HepG2 (cell line): ENCODE results near the gene RPS25. TPM values are rescaled to one million over a fixed set of nuclear protein-coding genes. Genes with fewer than 3 reads are reported as not detected.

ENCODE experiments used
- CHD4 ChIP-seq: fragments of 200-600 bp; sonication (generic); IDR thresholded peaks from 2 replicates; pipeline ENCODE4 v1.7.0; 2017; ENCODE audit warnings: mild to moderate bottlenecking, low read length, borderline replicate concordance
- DRAP1 ChIP-seq: IDR thresholded peaks from 2 replicates; pipeline ENCODE4 v1.6.1; 2016; ENCODE audit warnings: missing genetic modification reagents, missing compliant biosample characterization
- ELF4 ChIP-seq: sonication (generic); formaldehyde crosslinking; IDR thresholded peaks from 2 replicates; pipeline ENCODE4 v1.5.0; 2020; ENCODE audit warnings: missing genetic modification reagents, mild to moderate bottlenecking, moderate library complexity, borderline replicate concordance
- FOSL2 ChIP-seq: sonication (generic); formaldehyde crosslinking; IDR thresholded peaks from 2 replicates; pipeline ENCODE4 v1.4.0; 2020; ENCODE audit warnings: missing genetic modification reagents
- FOXK1 ChIP-seq: sonication (generic); formaldehyde crosslinking; IDR thresholded peaks from 2 replicates; pipeline ENCODE4 v1.4.0; 2020; ENCODE audit warnings: low read depth, missing genetic modification reagents, borderline replicate concordance
- IRF1 ChIP-seq: sonication (generic); formaldehyde crosslinking; IDR thresholded peaks from 2 replicates; pipeline ENCODE4 v1.4.0; 2020; ENCODE audit warnings: low read depth, mild to moderate bottlenecking, missing genetic modification reagents
- PHF21A ChIP-seq: sonication (generic); formaldehyde crosslinking; IDR thresholded peaks from 2 replicates; pipeline ENCODE4 v1.5.0; 2020; ENCODE audit warnings: mild to moderate bottlenecking, missing genetic modification reagents
- SAFB2 ChIP-seq: sonication (generic); formaldehyde crosslinking; IDR thresholded peaks from 2 replicates; pipeline ENCODE4 v1.5.1; 2020; ENCODE audit warnings: missing genetic modification reagents, low read depth, mild to moderate bottlenecking, borderline replicate concordance
- SALL2 ChIP-seq: sonication (generic); formaldehyde crosslinking; IDR thresholded peaks from 2 replicates; pipeline ENCODE4 v1.8.1; 2023; ENCODE audit warnings: mild to moderate bottlenecking, missing genetic modification reagents, inconsistent platforms
- TP53 ChIP-seq: sonication (generic); formaldehyde crosslinking; conservative IDR thresholded peaks from 2 replicates; pipeline ENCODE4 v1.4.0; 2020; ENCODE audit warnings: missing genetic modification reagents
- ZNF136 ChIP-seq: sonication (generic); formaldehyde crosslinking; IDR thresholded peaks from 2 replicates; pipeline ENCODE4 v1.8.1; 2022; ENCODE audit warnings: low read depth, mild to moderate bottlenecking, moderate library complexity, missing genetic modification reagents
- ZNF224 ChIP-seq: sonication (generic); formaldehyde crosslinking; IDR thresholded peaks from 2 replicates; pipeline ENCODE4 v1.5.0; 2020; ENCODE audit warnings: mild to moderate bottlenecking, missing genetic modification reagents
- ZNF326 ChIP-seq: sonication (generic); formaldehyde crosslinking; IDR thresholded peaks from 2 replicates; pipeline ENCODE4 v1.4.0; 2020; ENCODE audit warnings: missing genetic modification reagents, borderline replicate concordance
- ZNF34 ChIP-seq: sonication (generic); formaldehyde crosslinking; IDR thresholded peaks from 2 replicates; pipeline ENCODE4 v1.4.0; 2020; ENCODE audit warnings: mild to moderate bottlenecking, missing genetic modification reagents, borderline replicate concordance
- ZNF562 ChIP-seq: sonication (generic); formaldehyde crosslinking; IDR thresholded peaks from 2 replicates; pipeline ENCODE4 v1.8.0; 2022; ENCODE audit warnings: missing genetic modification reagents, borderline replicate concordance
- ZNF691 ChIP-seq: sonication (generic); formaldehyde crosslinking; IDR thresholded peaks from 2 replicates; pipeline ENCODE4 v1.4.0; 2020; ENCODE audit warnings: missing genetic modification reagents, low read depth, mild to moderate bottlenecking, borderline replicate concordance
- ZNF816 ChIP-seq: sonication (generic); formaldehyde crosslinking; IDR thresholded peaks from 2 replicates; pipeline ENCODE4 v1.8.0; 2022; ENCODE audit warnings: missing genetic modification reagents, mild to moderate bottlenecking, borderline replicate concordance
- ZNF83 ChIP-seq: sonication (generic); formaldehyde crosslinking; IDR thresholded peaks from 2 replicates; pipeline ENCODE4 v1.4.0; 2020; ENCODE audit warnings: missing genetic modification reagents, mild to moderate bottlenecking, borderline replicate concordance
- polyA plus RNA-seq, 8 experiments: library from polyadenylated mRNA; depleted of rRNA in 3 of 8; stranded (reverse) in 7 of 8; unstranded in 1 of 8; fragments of >200 nt; fragmentation: Illumina TruSeq in 4 of 8; extraction: Trizol in 4 of 8; gene quantifications; 2 replicates each; pipeline versions ENCODE4 v1.2.1 to v1.2.3, GENCODE V29; 2011 to 2016; ENCODE audit warnings: low read depth in 4 of 8, missing spikeins in 1 of 8, mixed read lengths in 1 of 8; ENCODE audit not compliant: insufficient read depth in 1 of 8
- total RNA-seq, 5 experiments: library from RNA; depleted of rRNA; stranded (reverse); fragments of >200 nt; fragmentation: Illumina TruSeq; extraction: Trizol; gene quantifications; 2 replicates each; pipeline ENCODE4 v1.2.3, GENCODE V29; 2016; ENCODE audit warnings: low read depth in 1 of 5
- TF ChIP-seq, protein P1 (sequence below): sonication (generic); formaldehyde crosslinking; IDR thresholded peaks from 2 replicates; pipeline ENCODE4 v1.8.0; 2022; ENCODE audit warnings: mild to moderate bottlenecking, missing genetic modification reagents, borderline replicate concordance
- TF ChIP-seq, protein P2 (sequence below): sonication (generic); formaldehyde crosslinking; IDR thresholded peaks from 2 replicates; pipeline ENCODE4 v1.5.0; 2020; ENCODE audit warnings: missing genetic modification reagents, mild to moderate bottlenecking, borderline replicate concordance
- TF ChIP-seq, protein P3 (sequence below): sonication (generic); formaldehyde crosslinking; IDR thresholded peaks from 2 replicates; pipeline ENCODE4 v1.8.1; 2023; ENCODE audit warnings: mild to moderate bottlenecking, moderate library complexity, missing genetic modification reagents

The RPS25 gene
- total and polyA plus RNA-seq, 2 of the 13 experiments (the other 11 are each of a cell fraction or from before 2014, with no cell fraction given) = 839 to 1,415 TPM

- TF ChIP-seq ZNF691 (no peak), ZNF816 (CRISPR knock-in tag) (no peak), FOSL2 (CRISPR knock-in tag) (no peak), SALL2 (CRISPR knock-in tag) (peak; percentile 76; the same call in 1 of the 2 replicates), FOXK1 (CRISPR knock-in tag) (peak; percentile 31; the same call in 1 of the 2 replicates), ZNF326 (CRISPR knock-in tag) (no peak), SAFB2 (CRISPR knock-in tag) (no peak; the same call in 1 of the 2 replicates), TP53 (CRISPR knock-in tag) (no peak), DRAP1 (CRISPR knock-in tag) (peak; percentile 76), ZNF224 (CRISPR knock-in tag) (no peak), ZNF136 (CRISPR knock-in tag) (no peak), ZNF83 (no peak), IRF1 (CRISPR knock-in tag) (no peak), ZNF562 (no peak), PHF21A (CRISPR knock-in tag) (peak; percentile 94), ELF4 (CRISPR knock-in tag) (no peak), CHD4 (no peak), ZNF34 (no peak)
- TF ChIP-seq, protein P1, sequence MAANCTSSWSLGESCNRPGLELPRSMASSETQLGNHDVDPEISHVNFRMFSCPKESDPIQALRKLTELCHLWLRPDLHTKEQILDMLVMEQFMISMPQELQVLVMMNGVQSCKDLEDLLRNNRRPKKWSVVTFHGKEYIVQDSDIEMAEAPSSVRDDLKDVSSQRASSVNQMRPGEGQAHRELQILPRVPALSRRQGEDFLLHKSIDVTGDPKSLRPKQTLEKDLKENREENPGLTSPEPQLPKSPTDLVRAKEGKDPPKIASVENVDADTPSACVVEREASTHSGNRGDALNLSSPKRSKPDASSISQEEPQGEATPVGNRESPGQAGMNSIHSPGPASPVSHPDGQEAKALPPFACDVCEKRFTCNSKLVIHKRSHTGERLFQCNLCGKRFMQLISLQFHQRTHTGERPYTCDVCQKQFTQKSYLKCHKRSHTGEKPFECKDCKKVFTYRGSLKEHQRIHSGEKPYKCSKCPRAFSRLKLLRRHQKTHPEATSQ (CRISPR knock-in tag) = no peak
- TF ChIP-seq, protein P2, sequence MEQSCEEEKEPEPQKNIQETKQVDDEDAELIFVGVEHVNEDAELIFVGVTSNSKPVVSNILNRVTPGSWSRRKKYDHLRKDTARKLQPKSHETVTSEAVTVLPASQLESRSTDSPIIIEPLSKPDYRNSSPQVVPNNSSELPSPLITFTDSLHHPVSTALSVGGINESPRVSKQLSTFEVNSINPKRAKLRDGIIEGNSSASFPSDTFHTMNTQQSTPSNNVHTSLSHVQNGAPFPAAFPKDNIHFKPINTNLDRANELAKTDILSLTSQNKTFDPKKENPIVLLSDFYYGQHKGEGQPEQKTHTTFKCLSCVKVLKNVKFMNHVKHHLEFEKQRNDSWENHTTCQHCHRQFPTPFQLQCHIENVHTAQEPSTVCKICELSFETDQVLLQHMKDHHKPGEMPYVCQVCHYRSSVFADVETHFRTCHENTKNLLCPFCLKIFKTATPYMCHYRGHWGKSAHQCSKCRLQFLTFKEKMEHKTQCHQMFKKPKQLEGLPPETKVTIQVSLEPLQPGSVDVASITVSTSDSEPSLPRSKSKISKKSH (CRISPR knock-in tag) = no peak
- TF ChIP-seq, protein P3, sequence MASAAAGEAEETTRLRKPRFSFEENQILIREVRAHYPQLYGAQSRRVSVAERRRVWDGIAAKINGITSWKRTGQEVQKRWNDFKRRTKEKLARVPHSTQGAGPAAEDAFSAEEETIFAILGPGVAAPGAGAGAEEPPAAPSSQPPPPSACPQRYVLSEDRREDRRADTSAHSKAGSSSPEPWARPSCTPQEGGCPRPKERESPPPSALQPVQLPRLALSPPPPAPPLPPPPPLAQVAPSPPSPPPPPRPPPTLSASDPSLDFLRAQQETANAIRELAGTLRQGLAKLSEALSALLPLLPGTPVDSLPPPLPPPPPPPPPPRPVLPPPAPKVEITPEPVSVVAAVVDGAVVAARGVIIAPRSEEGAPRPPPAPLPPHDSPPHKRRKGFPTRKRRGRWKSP = peak; percentile 48; the same call in 1 of the 2 replicates
Observed at GRCh38 chr11:119057000-119057769, 39.0 kb upstream of the RPS25 start, which contains the start of gene HYOU1 (continued).
